ENCODE data around the gene VAV3.
"Not testable (repeated sequence)": the region's sequence is repeated elsewhere in the genome, so short reads cannot be mapped to it uniquely, and the experiment has no call there.

The VAV3 gene

GRCh38 chr1:107786203-107786845 lies 178.7 kb downstream of the VAV3 start:
- no peak for DNase-seq

- DNase-seq: no peak
These were observed 179.3 kb downstream of the VAV3 start for GRCh38 chr1:107785496-107786202.

GRCh38 chr1:107782217-107782845 lies 182.6 kb downstream of the VAV3 start:
- peak; percentile 57 for DNase-seq

- DNase-seq: no peak
These were observed 183.7 kb downstream of the VAV3 start for GRCh38 chr1:107781245-107781644.

GRCh38 chr1:107777664-107778047 lies 187.3 kb downstream of the VAV3 start:
- DNase-seq: no peak

- DNase-seq: no peak
These were observed 187.9 kb downstream of the VAV3 start for GRCh38 chr1:107776900-107777663.

- no peak for DNase-seq
These were observed 193.6 kb downstream of the VAV3 start for GRCh38 chr1:107771377-107771776.

GRCh38 chr1:107767156-107767582 lies 197.8 kb downstream of the VAV3 start:
- DNase-seq: no peak

GRCh38 chr1:107766533-107766932 lies 198.4 kb downstream of the VAV3 start:
- no peak for DNase-seq

- DNase-seq: no peak
These were observed 202.1 kb downstream of the VAV3 start for GRCh38 chr1:107762751-107763390.

- no peak for DNase-seq
These were observed 204.9 kb downstream of the VAV3 start for GRCh38 chr1:107760065-107760464.

- peak; percentile 79 for DNase-seq
These were observed 214.5 kb downstream of the VAV3 start for GRCh38 chr1:107750364-107750959.

- DNase-seq: peak; percentile 27
These were observed 216.4 kb downstream of the VAV3 start for GRCh38 chr1:107748531-107748930.

- DNase-seq: no peak
These were observed 223.7 kb downstream of the VAV3 start for GRCh38 chr1:107741242-107741641.

- DNase-seq: no peak
These were observed 224.4 kb downstream of the VAV3 start for GRCh38 chr1:107740579-107740978.

- DNase-seq: no peak
These were observed 225.3 kb downstream of the VAV3 start for GRCh38 chr1:107739651-107740050.

GRCh38 chr1:107739201-107739600 lies 225.8 kb downstream of the VAV3 start:
- no peak for DNase-seq

- not testable (repeated sequence) for DNase-seq
These were observed 231.6 kb downstream of the VAV3 start for GRCh38 chr1:107733401-107733800.

GRCh38 chr1:107727866-107728265 lies 237.1 kb downstream of the VAV3 start:
- DNase-seq: peak; percentile 7

GRCh38 chr1:107726860-107727259 lies 238.1 kb downstream of the VAV3 start:
- DNase-seq: no peak

- DNase-seq: peak; percentile 42
These were observed 240.3 kb downstream of the VAV3 start for GRCh38 chr1:107724648-107725047.

- DNase-seq: not testable (repeated sequence)
These were observed 244.8 kb downstream of the VAV3 start for GRCh38 chr1:107720210-107720609.
